Heart left ventricle (tissue), 16 donors: ENCODE data around the gene NOVA1. TPM values are rescaled to one million over a fixed set of nuclear protein-coding genes. Genes with fewer than 3 reads are reported as not detected.

Source experiments
- ATAC-seq, 4 donors: fragments of 200-7000 bp; cut with Tn5 transposase; one replicate each; pipeline ENCODE4 v1.9.1; 2020 to 2022; ENCODE audit warnings: moderate library complexity in 4 of 4, mild to moderate bottlenecking in 3 of 4, moderate number of reproducible peaks in 1 of 4
- DNase-seq, 5 donors: peaks; one replicate each; pipeline ENCODE4 v3.0.0-alpha.2; 2020
- H3K27ac ChIP-seq, 12 donors: fragments of 200-600 bp; sonication (generic) in 4 of 12; one replicate each; pipeline versions ENCODE4 v1.5.0 to v1.8.0; 2016 to 2022; ENCODE audit warnings: mild to moderate bottlenecking in 2 of 12
- H3K27me3 ChIP-seq, 9 donors: fragments of 200-600 bp; sonication (generic) in 2 of 9; one replicate each; pipeline versions ENCODE4 v1.5.1 to v1.8.0; 2016 to 2022; ENCODE audit warnings: mild to moderate bottlenecking in 3 of 9
- H3K36me3 ChIP-seq, 9 donors: fragments of 200-600 bp; sonication (generic) in 2 of 9; one replicate each; pipeline versions ENCODE4 v1.5.0 to v1.8.0; 2018 to 2022; ENCODE audit warnings: mild to moderate bottlenecking in 2 of 9
- H3K4me1 ChIP-seq, 12 donors: fragments of 200-600 bp; sonication (generic) in 4 of 12; one replicate each; pipeline versions ENCODE4 v1.5.0 to v1.8.0; 2016 to 2022; ENCODE audit warnings: mild to moderate bottlenecking in 3 of 12
- H3K4me3 ChIP-seq, 12 donors: fragments of 200-600 bp; sonication (generic) in 4 of 12; one replicate each; pipeline versions ENCODE4 v1.5.0 to v1.8.0; 2017 to 2022; ENCODE audit warnings: mild to moderate bottlenecking in 9 of 12, moderate library complexity in 4 of 12
- H3K9me3 ChIP-seq, 12 donors: fragments of 200-600 bp; sonication (generic) in 4 of 12; one replicate each; pipeline versions ENCODE4 v1.5.0 to v1.8.0; 2016 to 2022; ENCODE audit warnings: mild to moderate bottlenecking in 1 of 12
- CTCF ChIP-seq, 12 donors: fragments of 200-600 bp; sonication (generic) in 4 of 12; IDR thresholded peaks; one replicate each; pipeline versions ENCODE4 v1.5.0 to v1.8.0; 2018 to 2022; ENCODE audit warnings: antibody characterized with exemption in 12 of 12, mild to moderate bottlenecking in 5 of 12
- POLR2A ChIP-seq, 2 donors: fragments of 450-650 bp; IDR thresholded peaks; one replicate each; pipeline ENCODE4 v1.6.1; 2017; ENCODE audit warnings: antibody characterized with exemption in 2 of 2, mild to moderate bottlenecking in 2 of 2, moderate library complexity in 2 of 2
- WGBS, 4 donors: extraction: QIAGEN DNeasy Blood & Tissue Kit in 2 of 4; methylation state at CpG; one replicate each; pipeline versions ENCODE4 v1.1.5 to v1.1.7; 2013 to 2018; 5-methylcytosine and 5-hydroxymethylcytosine counted together
- intact Hi-C, 10 donors: fragments of 100-400 bp; cut with DNase I; formaldehyde crosslinking; loops; one replicate each; pipeline versions ENCODE4 v1.11.1 to v1.14.2; 2022
- polyA plus RNA-seq, 2 donors: library from polyadenylated mRNA; stranded (reverse); fragments of 200-250 nt; gene quantifications; one replicate each; pipeline ENCODE4 v1.2.3, GENCODE V29; 2013
- total RNA-seq, 9 donors: library from RNA; depleted of rRNA in 2 of 9; stranded (reverse); fragments of >200 nt in 2 of 9; fragmentation: NEBNext Ultra II Directional in 3 of 9; extraction: Animal tissue kit (Norgen Biotek cat#: 25700) in 3 of 9; gene quantifications; one replicate each; pipeline versions ENCODE4 v1.1.0 to v1.2.4, GENCODE V29; 2016 to 2023
- donor health status: ischemic (EF 13 %, LVEDD 7.1; RV severe dilation, severe dysfunction).
- donor health status: healthy with polysubstance abuse.
- donor health status: DM: no; HTN: yes; CAD: no.
- donor health status: DM: no; HTN: no; CAD: no.
- donor health status: ischemic (EF 25% LVEDD 6.9; RV normal size, moderate dysfunction).
- donor health status: ischemic (EF 25% LVEDD 5.7; RV mildly dilated, moderate dysfunction).
- donor health status: healthy.
- donor health status: DM: yes; HTN: yes; CAD: no.
- donor health status: ischemic (EF 35%, LVEDD 5.7; RV mildly dilated, moderate dysfunction).
- donor health status: nonischemic (EF 11% LVEDD 7.7; RV severe dilation, severe dysfunction).
- donor health status: DM: yes; HTN: yes; CAD: no.
- donor health status: PGD.
- donor health status: ischemic (EF 29% LVEDD 5.4; RV normal size, mild dysfunction).
- donor health status: nonischemic (EF 23%, LVEDD 6.1; RV moderate dilation, normal function).

NOVA1 gene
- total and polyA plus RNA-seq, 11 donors: 0.60 to 3.8 (median 2.4) TPM

GRCh38 chr14:26622611-26623010 lies 24.8 kb upstream of the NOVA1 start:
- WGBS, 4 donors: 45 to 93% (median 66%) methylated on average over 1 of the region's 1 CpG
- TF ChIP-seq POLR2A (IDR thresholded peaks at IDR 0.05) (no peak), CTCF (IDR thresholded peaks at IDR 0.05) (no peak)
- ATAC-seq (no peak), DNase-seq (no peak)
- H3K9me3 ChIP-seq: peaks cover 0 to 7% (median 0%) of the 10 kb centered on the region in 12 donors
- H3K4me3 ChIP-seq: no peak overlapping the region
- intact Hi-C loops: no loop called here
- no peaks in the 10 kb centered on the region for H3K27me3 ChIP-seq
- no peak overlapping the region for H3K27ac ChIP-seq
- no peaks in the 10 kb centered on the region for H3K36me3 ChIP-seq
- no peaks in the 10 kb centered on the region for H3K4me1 ChIP-seq

DNA sequence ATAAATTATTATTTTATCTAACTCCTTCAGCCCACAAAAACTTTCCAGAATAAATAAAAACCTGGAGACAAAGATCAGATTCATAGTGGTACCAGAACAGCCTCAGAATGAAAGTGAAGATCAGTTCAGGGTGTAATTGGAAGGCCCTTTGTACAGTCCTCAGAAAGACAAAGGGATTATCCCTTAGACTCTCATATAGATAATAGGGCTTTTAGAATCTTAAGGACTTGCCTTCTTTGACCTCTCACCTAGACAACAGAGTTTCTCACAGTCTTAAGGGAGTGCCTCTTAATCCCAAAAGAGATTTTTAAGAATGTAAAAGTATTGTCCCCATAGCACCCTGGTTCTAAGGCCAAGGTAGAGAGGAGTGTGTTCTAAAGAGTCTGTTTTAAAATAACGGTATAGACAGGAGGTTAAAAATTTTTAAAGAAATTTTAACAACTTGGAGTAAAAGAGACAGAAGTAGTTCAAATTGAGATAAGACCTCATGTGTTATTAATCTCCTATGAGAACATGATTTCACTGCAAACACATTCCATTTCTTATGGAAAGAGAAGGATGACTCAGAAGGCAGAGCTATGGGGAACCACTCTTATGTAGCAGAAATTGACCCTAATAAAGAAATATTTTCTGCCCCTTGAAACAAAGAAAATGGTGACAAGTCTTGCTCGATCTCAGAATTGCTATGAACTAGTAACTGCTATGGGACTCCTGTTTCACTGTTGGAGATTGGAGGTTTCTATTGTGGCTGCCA lies 24.2 kb upstream of the NOVA1 start:
- DNase-seq (no peak), ATAC-seq (no peak)
- 68 to 83% (median 81%) methylated on average over 2 of the region's 2 CpGs for WGBS, 4 donors
- H3K9me3 ChIP-seq: peaks cover 0 to 2% (median 0%) of the 10 kb centered on the region in 12 donors
- H3K36me3 ChIP-seq: no peaks in the 10 kb centered on the region
- no peaks in the 10 kb centered on the region for H3K4me1 ChIP-seq
- no peak overlapping the region for H3K4me3 ChIP-seq
- no peaks in the 10 kb centered on the region for H3K27me3 ChIP-seq
- TF ChIP-seq CTCF (IDR thresholded peaks at IDR 0.05): no peak
- TF ChIP-seq POLR2A (IDR thresholded peaks at IDR 0.05): no peak
- intact Hi-C loops: no loop called here
- H3K27ac ChIP-seq: no peak overlapping the region

- no peak for ATAC-seq
- H3K36me3 ChIP-seq: no peaks in the 10 kb centered on the region
- intact Hi-C loops: no loop called here
- H3K9me3 ChIP-seq: peaks cover 0 to 3% (median 0%) of the 10 kb centered on the region in 12 donors
- H3K4me1 ChIP-seq: no peaks in the 10 kb centered on the region
- TF ChIP-seq CTCF (IDR thresholded peaks at IDR 0.05) (no peak), POLR2A (IDR thresholded peaks at IDR 0.05) (no peak)
- DNase-seq: no peak
- 91 to 97% (median 97%) methylated on average over 1 of the region's 1 CpG for WGBS, 4 donors
- no peaks in the 10 kb centered on the region for H3K27me3 ChIP-seq
- no peak overlapping the region for H3K27ac ChIP-seq
- no peak overlapping the region for H3K4me3 ChIP-seq
Observed at GRCh38 chr14:26621364-26621763, 23.5 kb upstream of the NOVA1 start.

GRCh38 chr14:26611259-26611658 lies 13.4 kb upstream of the NOVA1 start:
- Histone ChIP-seq H3K27me3 (no peaks in the 10 kb centered on the region), H3K4me1 (no peaks in the 10 kb centered on the region)

More at GRCh38 chr14:26611259-26611658, 13.4 kb upstream of the NOVA1 start:
- DNase-seq (no peak), ATAC-seq (no peak)
- Histone ChIP-seq H3K36me3 (no peaks in the 10 kb centered on the region), H3K27ac (no peak overlapping the region), H3K9me3 (peaks cover 0 to 16% (median 4%) of the 10 kb centered on the region in 12 donors), H3K4me3 (no peak overlapping the region)
- no peak for TF ChIP-seq POLR2A (IDR thresholded peaks at IDR 0.05)
- no peak for TF ChIP-seq CTCF (IDR thresholded peaks at IDR 0.05)
- intact Hi-C loops: no loop called here
